K562 (cell line): ENCODE measurements around the gene LDLRAD3.

Source experiments
- ATF4 ChIP-seq: fragments of 450-650 bp; formaldehyde crosslinking; IDR thresholded peaks from 2 replicates; pipeline ENCODE4 v1.4.0; 2022; ENCODE audit warnings: mild to moderate bottlenecking, moderate library complexity
- CREB3 ChIP-seq: fragments of 450-650 bp; conservative IDR thresholded peaks from 2 replicates; pipeline ENCODE4 v1.6.1; 2016; ENCODE audit warnings: missing genetic modification characterization, low read depth, mild to moderate bottlenecking, missing compliant biosample characterization, moderate library complexity
- ELF2 ChIP-seq: fragments of 250-450 bp; sonication (Bioruptor Pico); IDR thresholded peaks from 2 replicates; pipeline ENCODE4 v1.5.0; 2021; ENCODE audit warnings: mild to moderate bottlenecking
- EP300 ChIP-seq: IDR thresholded peaks from 2 replicates; pipeline ENCODE4 v1.6.1; 2012; ENCODE audit warnings: low read length, improper control_type of control experiment
- GATA2 ChIP-seq: sonication (generic); formaldehyde crosslinking; IDR thresholded peaks from 2 replicates; pipeline ENCODE4 v1.4.0; 2020; ENCODE audit warnings: mild to moderate bottlenecking, missing genetic modification reagents
- HMG20B ChIP-seq: fragments of 250-450 bp; sonication (Bioruptor Pico); IDR thresholded peaks from 2 replicates; pipeline ENCODE4 v1.5.0; 2021; ENCODE audit warnings: mild to moderate bottlenecking
- MTA3 ChIP-seq: fragments of 450-650 bp; formaldehyde crosslinking; IDR thresholded peaks from 2 replicates; pipeline ENCODE4 v1.6.1; 2017; ENCODE audit warnings: mild to moderate bottlenecking, borderline replicate concordance
- POLR2A ChIP-seq: fragments of 450-650 bp; conservative IDR thresholded peaks from 2 replicates; pipeline ENCODE4 v1.6.1; 2016
- RBFOX2 ChIP-seq: fragments of 200-400 bp; formaldehyde crosslinking; IDR thresholded peaks from 2 replicates; pipeline ENCODE4 v1.6.1; 2017; ENCODE audit warnings: low read depth, mild to moderate bottlenecking, low read length, moderate library complexity
- ZNF121 ChIP-seq: sonication (generic); formaldehyde crosslinking; conservative IDR thresholded peaks from 2 replicates; pipeline ENCODE4 v1.8.0; 2022; ENCODE audit warnings: missing genetic modification reagents
- ZNF124 ChIP-seq: sonication (generic); formaldehyde crosslinking; IDR thresholded peaks from 2 replicates; pipeline ENCODE4 v1.8.1; 2022; ENCODE audit warnings: missing genetic modification reagents
- TF ChIP-seq, protein P1 (sequence below): sonication (generic); formaldehyde crosslinking; IDR thresholded peaks from 2 replicates; pipeline ENCODE4 v1.8.0; 2022; ENCODE audit warnings: missing genetic modification reagents, mild to moderate bottlenecking, borderline replicate concordance
- TF ChIP-seq, protein P2 (sequence below), 3 experiments: IDR thresholded peaks in 2 of 3; conservative IDR thresholded peaks in 1 of 3; 2 replicates each; pipeline ENCODE4 v1.5.1; 2011 to 2012; ENCODE audit warnings: low read length in 3 of 3, mild to moderate bottlenecking in 3 of 3, control low read depth in 2 of 3, improper control_type of control experiment in 1 of 3, inconsistent platforms in 1 of 3, low read depth in 1 of 3, mixed read lengths in 1 of 3, moderate library complexity in 1 of 3; ENCODE audit not compliant: insufficient read depth in 2 of 3

DNA sequence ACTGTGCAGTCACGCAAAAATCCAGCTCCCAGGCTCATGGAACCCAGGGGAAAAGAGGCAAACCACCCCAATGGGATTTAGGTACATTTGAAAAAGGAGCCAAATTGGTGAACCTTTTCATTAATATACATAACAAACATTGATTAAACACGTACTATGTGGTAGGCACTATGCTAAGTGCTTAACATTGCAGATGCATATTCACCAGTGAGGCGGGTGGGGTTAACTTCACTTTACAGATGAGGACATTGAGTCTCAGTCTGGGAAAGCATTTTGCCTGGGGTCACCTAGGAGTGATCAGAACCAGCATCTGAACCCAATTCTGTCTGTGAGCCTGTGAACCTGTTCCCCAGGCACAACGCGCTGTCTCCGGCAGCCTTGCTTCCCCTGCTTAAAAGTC, 199.0 kb downstream of the LDLRAD3 start:
- TF ChIP-seq ATF4 (no peak), HMG20B (no peak), GATA2 (CRISPR knock-in tag) (no peak), CREB3 (no peak), MTA3 (no peak), POLR2A (no peak), ELF2 (CRISPR knock-in tag) (no peak), RBFOX2 (no peak), ZNF124 (CRISPR knock-in tag) (no peak), EP300 (no peak), ZNF121 (CRISPR knock-in tag) (no peak)
- TF ChIP-seq, protein P1, sequence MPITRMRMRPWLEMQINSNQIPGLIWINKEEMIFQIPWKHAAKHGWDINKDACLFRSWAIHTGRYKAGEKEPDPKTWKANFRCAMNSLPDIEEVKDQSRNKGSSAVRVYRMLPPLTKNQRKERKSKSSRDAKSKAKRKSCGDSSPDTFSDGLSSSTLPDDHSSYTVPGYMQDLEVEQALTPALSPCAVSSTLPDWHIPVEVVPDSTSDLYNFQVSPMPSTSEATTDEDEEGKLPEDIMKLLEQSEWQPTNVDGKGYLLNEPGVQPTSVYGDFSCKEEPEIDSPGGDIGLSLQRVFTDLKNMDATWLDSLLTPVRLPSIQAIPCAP: no peak
- TF ChIP-seq, protein P2, sequence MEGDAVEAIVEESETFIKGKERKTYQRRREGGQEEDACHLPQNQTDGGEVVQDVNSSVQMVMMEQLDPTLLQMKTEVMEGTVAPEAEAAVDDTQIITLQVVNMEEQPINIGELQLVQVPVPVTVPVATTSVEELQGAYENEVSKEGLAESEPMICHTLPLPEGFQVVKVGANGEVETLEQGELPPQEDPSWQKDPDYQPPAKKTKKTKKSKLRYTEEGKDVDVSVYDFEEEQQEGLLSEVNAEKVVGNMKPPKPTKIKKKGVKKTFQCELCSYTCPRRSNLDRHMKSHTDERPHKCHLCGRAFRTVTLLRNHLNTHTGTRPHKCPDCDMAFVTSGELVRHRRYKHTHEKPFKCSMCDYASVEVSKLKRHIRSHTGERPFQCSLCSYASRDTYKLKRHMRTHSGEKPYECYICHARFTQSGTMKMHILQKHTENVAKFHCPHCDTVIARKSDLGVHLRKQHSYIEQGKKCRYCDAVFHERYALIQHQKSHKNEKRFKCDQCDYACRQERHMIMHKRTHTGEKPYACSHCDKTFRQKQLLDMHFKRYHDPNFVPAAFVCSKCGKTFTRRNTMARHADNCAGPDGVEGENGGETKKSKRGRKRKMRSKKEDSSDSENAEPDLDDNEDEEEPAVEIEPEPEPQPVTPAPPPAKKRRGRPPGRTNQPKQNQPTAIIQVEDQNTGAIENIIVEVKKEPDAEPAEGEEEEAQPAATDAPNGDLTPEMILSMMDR (IDR thresholded peaks at IDR 0.05 in 2 of 3, conservative IDR thresholded peaks at IDR 0.05 in 1 of 3; ENCODE audit: insufficient read depth in 2 of 3, low read depth in 1 of 3, low read length in 3 of 3): no peak
